SH-SY5Y (cell line): ENCODE results near the gene PLA2G4D.

Experiments
- GATA2 ChIP-seq: IDR thresholded peaks from 2 replicates; pipeline ENCODE4 v1.6.1; 2011; ENCODE audit warnings: mild to moderate bottlenecking, low read depth, low read length
- GATA3 ChIP-seq: IDR thresholded peaks from 2 replicates; pipeline ENCODE4 v1.6.1; 2011; ENCODE audit warnings: low read depth, mild to moderate bottlenecking, low read length, moderate library complexity

DNA sequence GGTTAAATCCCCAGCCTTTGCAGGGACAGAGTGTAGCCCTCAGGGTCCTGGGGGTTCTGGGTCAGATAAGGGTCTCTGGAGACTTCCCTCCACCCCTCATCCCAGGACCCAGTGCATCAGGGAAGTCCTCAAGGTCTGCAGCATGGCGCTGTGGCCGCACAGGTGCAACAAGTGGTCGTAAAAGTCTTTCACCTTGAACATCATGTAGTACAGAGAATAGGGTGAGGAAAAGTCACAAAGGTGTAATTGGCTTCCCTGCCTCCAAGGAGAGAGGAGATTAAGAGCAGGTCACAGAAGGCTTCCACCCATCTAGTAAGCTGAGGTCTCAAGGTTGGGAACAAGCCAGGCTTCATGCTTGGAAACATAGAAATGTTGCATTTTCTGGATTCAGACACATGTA lies 29.2 kb upstream of the PLA2G4D start:
- TF ChIP-seq GATA2 = no peak
- TF ChIP-seq GATA3 = no peak
